Measurements from ENCODE around the gene SEC14L1.

GRCh38 chr17:77206158-77206956, 65.6 kb downstream of the SEC14L1 start:
- TF ChIP-seq ZSCAN30 (tag by site-specific recombination; IDR thresholded peaks at IDR 0.05) (no peak), ZNF501 (tag by site-specific recombination; IDR thresholded peaks at IDR 0.05) (no peak), CTCF (tag by site-specific recombination; IDR thresholded peaks at IDR 0.05) (no peak), ZNF24 (tag by site-specific recombination; IDR thresholded peaks at IDR 0.05) (no peak), ZNF274 (IDR thresholded peaks at IDR 0.05; ENCODE audit: low read length) (no peak), ZNF274 (tag by site-specific recombination; IDR thresholded peaks at IDR 0.05; ENCODE audit: borderline replicate concordance) (no peak), ZNF530 (tag by site-specific recombination; IDR thresholded peaks at IDR 0.05; ENCODE audit: low read depth) (no peak), ZNF777 (tag by site-specific recombination; IDR thresholded peaks at IDR 0.05; ENCODE audit: borderline replicate concordance) (no peak), MZF1 (tag by site-specific recombination; IDR thresholded peaks at IDR 0.05; ENCODE audit: borderline replicate concordance) (no peak), PRDM6 (tag by site-specific recombination; IDR thresholded peaks at IDR 0.05) (no peak)
